Measurements from ENCODE around the gene ALKBH5.

Gene ALKBH5

DNA sequence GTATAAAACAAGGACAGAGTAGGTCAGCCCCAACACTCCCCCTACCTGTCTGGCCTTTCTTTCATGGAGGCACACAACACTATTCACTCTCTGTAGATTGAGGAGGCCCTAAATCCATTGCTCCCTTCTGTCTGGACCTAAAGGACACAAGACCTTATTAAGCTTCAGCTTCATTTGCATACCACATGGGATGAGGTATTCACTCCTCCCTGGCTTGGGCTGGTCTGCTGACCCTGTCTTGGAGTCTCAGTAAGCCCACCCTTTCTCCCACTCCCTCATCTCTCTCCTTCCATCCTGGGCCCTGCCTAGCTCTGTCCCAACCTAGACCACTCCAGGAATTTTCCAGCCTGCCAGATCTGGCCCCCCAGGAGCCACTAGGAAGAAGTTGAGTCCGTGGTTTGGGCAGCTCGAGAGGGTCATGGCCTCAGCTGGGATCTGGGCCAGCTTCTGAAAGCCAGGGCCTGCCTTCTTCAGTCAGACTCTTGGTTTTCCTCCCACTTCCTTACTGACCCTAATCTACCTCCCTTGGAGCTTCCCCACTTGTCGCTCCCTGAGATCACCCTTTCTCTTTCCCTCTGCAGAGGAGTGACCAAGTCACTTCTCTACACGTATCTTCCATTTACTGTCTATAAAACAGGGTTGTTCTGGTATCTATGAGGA is 35.3 kb downstream of the ALKBH5 start:
- no peak for DNase-seq (ENCODE audit: low read depth in 2 of 2)

DNA sequence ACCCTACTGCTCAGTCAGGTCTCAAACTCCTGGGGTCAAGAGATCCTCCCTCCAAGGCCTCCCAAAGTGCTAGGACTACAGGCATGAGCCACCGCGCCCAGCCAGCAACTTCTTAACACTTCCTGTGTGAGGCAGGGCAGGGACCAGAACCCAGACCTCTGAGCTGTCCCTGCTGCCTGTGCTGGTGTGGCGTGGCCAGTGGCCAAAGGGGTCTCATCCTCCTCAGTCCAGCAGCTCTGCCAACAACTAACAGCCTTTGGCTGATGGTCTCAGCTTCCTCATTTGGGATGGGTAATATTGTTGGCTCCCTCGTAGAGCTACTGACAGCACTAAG is 40.4 kb downstream of the ALKBH5 start:
- DNase-seq (ENCODE audit: low read depth in 2 of 2), result no peak

DNA sequence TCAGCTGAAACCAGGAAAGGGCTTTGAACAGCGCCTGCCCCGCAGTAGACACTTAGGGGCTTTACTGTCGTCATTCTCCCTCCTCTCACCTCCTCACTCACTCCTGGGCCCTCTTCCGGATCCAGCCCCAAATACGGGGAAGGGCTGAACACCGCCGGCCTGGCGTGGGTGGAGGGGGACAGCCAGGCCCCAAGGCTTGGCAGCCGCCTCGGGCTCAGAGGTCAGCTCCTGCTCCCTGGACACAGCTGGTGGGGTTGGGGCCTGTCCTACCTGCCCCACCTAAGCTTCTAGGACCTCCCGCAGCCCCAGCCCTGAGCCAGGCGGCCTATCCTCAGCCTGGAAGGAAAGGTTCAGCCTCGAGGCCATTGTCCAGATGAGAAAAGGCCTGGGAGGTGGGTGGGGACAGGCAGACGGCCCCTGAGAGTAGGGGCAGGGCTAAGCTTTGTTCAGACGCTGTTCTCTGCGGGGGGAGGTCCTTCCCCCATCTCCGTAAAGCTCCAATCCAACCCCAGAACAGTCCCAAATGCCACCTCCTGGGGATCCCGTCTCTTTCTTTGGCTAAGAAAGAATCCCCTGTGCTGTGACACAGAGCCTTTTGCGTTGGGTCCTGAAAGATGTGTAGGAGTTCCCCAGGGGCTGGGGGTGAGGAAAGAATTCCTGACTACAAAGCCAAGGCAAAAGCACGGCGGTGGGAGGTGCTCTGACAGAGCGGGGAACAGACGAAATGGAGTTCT is 40.9 kb downstream of the ALKBH5 start:
- DNase-seq (ENCODE audit: low read depth in 2 of 2), result no peak

DNA sequence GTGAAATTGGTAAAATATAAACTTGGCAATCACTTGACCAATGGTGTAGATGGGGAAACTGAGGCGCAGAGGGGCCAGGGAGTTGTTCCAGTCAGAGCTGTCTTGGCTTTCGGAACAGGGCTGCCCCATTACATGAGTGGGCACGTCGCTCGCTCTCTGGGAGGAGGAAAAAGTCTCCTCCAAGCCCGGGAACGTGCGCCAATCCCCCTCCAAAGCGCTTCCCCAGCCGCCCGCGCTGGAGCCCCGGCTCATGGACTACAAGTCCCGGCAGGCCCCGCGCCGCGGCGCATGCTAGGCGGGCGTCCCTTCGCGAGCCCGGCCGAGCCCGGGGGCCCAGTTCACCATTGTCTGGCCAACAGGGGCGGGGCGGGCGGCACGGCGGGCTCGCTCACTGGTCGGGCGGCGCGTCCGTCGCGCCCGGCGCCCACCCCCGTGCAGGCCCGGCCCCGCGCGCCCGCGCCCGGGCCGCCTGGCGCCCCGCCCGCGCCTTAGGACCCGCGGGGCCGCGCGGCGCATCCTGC is 41.6 kb downstream of the ALKBH5 start, which contains the start of gene LLGL1:
TSS of gene LLGL1 (plus strand) at position 515 of the 521 bp plus-strand sequence. CDS start 48 bp downstream, outside the sequence.
- peak; percentile 93 to 96 for DNase-seq (ENCODE audit: low read depth in 2 of 2)

DNA sequence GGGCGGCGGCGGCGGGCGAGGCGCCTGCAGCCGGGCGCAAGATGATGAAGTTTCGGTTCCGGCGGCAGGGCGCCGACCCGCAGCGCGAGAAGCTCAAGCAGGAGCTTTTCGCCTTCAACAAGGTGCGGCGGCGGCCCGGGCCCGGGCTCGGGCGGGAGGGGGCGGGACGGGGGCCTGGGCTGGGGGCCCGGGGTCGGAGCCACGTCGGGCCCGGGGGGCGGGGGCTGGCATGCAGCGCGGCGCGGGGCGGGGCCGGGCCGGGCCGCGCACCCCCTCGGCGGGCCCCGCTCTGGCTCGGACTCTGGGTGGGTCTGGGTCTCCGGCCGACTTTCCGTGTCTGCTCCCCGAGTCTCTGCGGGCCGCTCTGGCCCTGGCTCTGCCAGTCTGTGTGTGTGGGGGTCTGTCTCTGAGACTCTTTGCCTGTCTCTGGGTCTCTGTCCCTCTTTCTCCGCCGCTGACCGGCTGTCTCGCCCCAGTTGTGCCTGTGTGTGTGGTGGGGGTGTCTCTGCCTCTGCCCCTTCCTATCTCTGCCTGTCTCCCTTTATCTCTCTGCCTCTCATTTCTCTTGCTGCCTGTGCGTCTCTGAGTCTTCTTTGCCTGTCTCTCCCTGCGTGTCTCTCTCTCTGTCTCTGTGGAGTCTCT is 42.1 kb downstream of the ALKBH5 start:
- DNase-seq (ENCODE audit: low read depth in 2 of 2), result no peak

DNA sequence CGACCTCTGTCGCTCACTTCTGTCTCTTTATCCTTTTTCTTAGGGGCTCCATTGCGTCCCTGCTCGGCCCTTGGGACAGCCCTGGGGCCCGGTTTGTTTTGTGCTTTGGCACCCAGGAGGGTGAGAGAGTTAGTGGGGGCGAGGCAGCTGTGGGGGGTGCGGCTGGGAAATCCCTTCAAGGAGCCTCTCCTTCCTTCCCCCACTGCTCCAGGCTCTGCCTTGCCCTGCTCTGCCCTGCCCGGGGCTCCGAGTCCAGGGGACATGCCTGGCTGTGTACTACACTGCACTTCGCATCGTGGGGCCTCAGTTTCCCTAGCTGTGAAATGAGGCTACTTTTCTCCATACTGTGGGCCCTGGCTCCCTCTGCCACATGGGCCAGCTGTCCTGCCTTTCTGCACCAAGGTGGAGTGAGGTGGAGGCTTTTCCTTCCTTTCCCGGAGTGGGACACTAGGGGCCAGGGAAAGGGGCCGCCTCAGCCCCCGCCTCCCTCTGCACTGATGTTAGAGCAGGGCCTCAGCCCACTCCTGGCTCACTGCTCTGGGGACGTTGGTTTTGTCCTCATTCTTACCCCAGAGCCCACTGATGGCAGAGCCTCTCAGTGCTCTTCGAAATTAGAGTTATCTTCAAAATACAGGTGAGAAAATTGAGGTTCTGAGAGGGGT is 42.8 kb downstream of the ALKBH5 start:
- no peak for DNase-seq (ENCODE audit: low read depth in 2 of 2)

DNA sequence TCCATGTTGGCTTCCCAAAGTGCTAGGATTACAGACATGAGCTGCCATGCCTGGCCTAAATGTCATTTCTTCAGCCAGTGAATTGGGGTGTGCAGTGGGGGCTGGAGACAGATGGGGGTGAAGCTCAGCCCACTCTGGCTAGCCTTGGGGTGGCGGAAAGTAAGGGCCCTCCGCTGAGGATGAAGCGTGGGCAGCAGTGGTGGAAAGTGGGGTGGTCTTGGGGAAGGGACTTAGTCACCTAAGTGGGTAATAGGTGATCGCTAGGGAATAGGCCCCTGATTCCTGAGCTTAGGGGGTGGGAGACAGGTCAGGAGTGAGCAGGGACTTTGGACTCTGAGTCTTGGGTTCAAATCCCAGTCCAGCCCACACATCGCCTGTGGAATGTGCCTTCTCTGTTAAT is 44.0 kb downstream of the ALKBH5 start:
- no peak for DNase-seq (ENCODE audit: low read depth in 2 of 2)

DNA sequence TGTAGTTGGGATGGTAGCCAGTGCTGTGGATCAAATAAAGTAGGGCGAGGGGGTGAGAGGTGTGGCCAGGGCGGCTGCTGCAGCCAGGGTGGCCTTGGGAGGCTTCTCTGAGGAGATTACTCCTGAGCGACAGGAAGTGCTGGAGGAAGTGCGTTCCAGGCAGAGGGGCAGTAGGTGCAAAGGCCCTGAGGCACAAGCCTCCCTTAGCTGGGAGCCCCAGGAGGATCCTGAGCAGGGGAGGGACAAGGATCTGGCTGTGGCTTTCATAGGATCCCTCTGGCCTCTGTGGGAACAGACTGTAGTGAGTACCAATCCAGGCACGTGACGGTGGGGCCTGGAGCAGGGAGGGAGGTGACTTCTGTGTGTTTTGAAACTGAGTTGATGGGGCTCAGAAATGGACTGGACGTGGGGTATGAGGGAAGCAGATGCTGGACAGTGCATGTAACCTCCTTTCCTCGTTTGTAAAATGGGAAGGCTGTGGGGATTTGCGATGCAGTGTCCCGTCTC is 44.6 kb downstream of the ALKBH5 start:
- no peak for DNase-seq (ENCODE audit: low read depth in 2 of 2)

DNA sequence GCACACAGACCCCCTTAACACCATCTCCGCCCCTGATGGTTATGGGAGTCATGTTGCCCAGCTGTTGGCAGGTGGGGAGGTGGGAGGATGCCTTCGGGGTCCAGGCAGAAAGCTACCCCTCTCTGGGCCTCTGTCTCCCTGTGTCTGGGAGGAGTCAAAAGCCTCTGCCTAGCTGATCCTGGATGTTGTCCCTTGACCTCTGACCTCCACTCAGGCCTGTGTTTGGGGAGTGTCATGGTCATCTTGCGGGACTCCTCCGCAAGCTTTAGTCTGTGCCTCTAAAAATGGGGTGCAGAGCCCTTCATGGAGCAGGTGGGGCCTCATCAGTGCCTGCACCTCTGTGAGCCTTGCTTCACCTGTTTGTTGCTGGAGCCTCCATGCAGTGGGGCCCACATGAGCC is 45.6 kb downstream of the ALKBH5 start:
- DNase-seq (ENCODE audit: low read depth in 2 of 2), result no peak

DNA sequence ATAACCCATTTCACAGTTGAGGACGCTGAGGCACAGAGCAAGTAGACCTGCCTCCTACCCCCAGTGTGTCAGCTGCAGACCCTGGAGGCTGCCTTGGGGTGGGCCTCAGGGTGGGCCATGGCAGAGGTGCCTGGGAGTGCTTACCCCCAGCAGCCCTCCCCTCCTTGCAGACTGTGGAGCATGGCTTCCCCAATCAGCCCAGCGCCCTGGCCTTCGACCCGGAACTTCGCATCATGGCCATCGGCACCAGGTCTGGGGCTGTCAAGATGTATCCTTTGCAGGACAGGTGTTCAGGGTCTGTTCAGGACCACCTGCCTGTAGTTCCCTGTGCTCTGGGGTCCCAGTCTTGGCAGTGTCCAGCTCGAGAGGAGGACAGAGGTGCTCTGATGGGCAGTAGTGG is 46.1 kb downstream of the ALKBH5 start:
- DNase-seq (ENCODE audit: low read depth in 2 of 2), result no peak

DNA sequence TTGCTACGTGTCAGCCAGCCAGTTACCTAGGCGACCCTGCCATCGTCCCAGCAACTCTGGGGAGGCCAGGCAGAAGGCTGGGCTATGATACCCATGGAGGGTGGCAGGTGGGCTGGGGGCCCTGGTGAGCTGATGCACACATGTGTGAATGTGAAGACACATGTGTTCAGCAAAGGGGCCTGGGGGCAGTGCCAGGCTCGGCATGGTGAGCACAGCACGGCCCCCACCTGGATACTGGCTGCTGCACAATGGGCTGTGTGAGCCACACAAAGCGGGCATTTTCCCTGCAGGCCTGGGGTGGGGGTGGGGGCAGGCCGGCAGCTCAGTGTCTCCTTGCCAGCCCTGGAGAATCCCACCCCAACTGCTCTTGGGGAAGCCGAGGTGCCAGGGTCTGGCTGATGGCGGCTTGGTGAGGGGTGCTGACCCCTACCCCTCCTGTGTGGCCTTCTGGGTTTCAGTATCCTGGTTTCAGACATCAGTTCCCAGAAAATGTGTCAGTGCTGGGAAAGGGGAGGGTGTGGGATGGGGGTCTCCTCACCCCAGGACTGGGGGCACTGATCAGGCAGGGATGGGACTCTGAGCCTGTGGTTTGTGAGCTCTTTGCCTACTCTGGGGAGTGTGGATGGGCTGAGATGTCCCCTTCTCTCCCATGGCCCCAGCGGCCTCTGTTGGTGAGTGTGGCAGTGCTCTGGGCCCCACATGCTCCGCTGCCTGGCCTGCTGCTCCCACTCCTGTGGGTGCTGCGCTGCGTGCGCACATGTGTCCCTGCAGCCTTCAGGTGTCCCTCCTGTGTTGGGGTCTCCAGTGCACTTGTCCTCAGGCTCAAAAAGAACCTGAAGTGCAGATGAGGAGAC is 46.9 kb downstream of the ALKBH5 start:
- DNase-seq (ENCODE audit: low read depth in 2 of 2), result no peak

DNA sequence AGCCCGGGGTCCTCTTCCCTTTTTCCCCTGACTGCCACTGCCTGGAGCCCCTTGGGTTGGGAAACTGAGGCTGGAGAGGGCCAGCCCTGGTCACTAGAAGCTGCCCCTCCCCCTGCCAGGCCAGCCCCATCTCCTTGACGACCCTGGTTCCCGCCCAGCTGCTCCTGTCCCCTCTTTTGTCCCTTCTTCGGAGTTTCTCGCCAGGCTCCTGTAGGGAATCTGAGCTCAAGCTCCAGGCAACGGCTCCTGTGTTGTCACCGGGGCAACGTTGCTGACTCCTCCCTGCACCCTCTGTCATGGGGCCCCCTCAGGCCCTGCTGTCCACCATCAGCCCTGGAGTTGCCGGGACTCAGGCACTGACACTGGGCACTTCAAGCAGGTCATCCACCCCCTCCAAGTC is 47.5 kb downstream of the ALKBH5 start:
- DNase-seq (ENCODE audit: low read depth in 2 of 2), result no peak

DNA sequence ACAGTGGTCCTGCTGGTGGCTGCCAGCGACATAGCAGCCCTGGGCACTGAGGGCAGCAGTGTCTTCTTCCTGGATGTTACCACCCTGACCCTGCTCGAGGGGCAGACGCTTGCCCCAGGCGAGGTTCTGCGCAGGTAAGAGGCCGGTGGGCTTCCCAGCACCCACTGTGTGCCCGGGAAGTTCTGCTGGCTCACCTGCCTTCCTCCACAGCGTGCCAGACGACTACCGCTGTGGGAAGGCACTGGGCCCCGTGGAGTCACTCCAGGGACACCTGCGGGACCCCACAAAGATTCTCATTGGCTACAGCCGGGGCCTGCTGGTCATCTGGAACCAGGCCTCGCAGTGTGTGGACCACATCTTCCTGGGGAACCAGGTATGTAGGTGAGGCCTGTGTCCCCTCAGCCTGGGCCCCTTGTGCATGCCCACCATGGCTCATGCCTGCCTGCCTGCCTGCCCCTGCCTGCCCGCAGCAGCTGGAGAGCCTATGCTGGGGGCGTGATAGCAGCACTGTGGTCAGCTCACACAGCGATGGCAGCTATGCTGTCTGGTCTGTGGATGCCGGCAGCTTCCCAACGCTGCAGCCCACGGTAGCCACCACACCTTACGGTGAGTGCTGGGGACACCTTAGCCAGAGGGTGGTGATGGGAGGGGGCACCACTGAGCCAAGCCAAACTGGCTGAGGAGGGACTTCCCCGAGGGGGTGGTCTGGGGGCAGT is 50.3 kb downstream of the ALKBH5 start:
- no peak for DNase-seq (ENCODE audit: low read depth in 2 of 2)

DNA sequence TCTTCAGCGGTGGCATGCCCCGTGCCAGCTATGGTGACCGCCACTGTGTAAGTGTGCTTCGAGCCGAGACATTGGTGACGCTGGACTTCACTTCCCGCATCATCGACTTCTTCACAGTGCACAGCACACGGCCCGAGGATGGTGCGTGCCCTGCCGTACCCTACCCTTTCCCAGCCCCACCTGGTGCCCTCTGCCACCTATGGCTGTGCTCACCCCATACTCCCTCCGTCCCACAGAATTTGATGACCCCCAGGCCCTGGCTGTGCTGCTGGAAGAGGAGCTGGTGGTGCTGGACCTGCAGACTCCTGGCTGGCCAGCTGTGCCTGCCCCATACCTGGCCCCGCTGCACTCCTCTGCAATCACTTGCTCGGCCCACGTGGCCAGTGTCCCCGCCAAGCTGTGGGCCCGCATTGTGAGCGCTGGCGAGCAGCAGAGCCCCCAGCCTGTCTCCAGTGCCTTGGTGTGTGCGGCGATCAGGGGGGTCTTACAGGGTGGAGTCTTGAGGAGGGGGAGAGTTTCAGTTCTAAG is 51.3 kb downstream of the ALKBH5 start:
- no peak for DNase-seq (ENCODE audit: low read depth in 2 of 2)

DNA sequence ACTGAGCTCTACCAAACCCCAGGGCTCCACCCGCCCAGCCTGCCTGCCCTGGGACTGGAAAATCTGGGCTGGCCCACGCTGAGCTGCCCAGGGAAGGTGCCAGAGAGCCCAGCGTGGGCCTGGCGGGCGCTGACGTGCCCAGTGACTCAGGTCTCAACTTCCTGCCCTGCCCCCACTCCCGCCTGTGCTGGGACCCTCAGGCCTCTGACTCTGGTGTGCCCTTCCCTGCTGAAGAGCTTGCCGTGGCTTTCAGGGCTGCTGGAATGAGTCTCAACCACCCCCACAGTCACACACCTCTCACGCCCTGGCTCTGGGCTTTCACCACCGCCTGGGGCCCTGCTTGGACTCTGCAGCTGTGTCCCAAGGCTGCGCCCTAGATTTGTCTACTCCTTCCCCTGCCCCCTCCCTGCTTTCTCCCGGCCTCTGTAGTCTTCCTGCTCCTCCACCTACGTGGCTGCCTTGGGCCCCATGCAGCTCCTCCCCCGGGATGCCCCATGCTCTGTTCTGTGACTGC is 52.2 kb downstream of the ALKBH5 start:
- DNase-seq (ENCODE audit: low read depth in 2 of 2), result peak in 1 of 2 donors; percentile 42

DNA sequence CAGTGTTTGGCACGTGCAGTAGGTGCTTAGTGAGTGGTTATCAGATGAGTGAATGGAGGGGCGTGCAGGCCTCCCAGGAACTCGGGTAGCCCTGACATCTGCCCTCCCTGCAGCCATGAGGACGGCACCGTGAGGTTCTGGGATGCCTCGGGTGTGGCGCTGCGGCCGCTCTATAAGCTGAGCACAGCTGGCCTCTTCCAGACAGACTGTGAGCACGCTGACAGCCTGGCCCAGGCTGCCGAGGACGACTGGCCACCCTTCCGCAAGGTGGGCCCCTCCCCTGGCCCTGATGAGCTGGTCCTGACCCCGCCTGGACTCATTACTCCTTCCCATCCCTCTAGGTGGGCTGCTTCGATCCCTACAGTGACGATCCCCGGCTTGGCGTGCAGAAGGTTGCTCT is 52.9 kb downstream of the ALKBH5 start:
- no peak for DNase-seq (ENCODE audit: low read depth in 2 of 2)

DNA sequence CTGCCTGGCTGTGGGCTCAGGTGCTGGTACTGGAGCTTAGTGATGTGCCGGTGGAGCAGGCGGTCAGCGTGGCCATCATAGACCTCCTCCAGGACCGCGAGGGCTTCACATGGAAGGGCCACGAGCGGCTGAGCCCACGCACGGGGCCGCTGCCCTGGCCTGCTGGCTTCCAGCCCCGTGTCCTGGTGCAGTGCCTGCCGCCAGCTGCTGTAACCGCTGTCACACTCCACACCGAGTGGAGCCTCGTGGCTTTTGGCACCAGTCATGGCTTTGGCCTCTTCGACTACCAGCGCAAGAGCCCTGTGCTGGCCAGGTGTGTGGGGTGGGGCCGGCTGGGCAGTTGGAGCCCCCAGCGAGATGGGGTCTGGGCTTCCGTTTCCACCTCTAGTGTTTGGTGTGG is 53.8 kb downstream of the ALKBH5 start:
- DNase-seq (ENCODE audit: low read depth in 2 of 2), result no peak

DNA sequence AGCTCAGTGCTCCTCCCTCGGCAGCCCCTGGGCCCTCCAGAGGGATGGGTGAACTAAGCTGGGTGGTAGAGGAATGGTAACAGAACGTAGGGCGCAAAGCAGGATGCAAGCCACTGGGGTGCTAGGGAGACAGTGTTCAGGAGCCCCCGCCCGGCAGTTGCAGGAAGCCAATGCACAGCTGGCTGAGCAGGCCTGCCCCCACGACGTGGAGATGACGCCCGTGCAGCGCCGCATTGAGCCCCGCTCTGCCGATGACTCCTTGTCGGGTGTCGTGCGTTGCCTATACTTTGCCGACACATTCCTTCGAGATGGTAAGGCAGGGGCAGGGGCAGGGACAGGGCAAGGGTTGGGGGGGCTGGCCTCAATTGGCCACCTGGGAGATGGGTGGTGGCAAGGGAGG is 54.7 kb downstream of the ALKBH5 start:
- DNase-seq (ENCODE audit: low read depth in 2 of 2), result no peak

DNA sequence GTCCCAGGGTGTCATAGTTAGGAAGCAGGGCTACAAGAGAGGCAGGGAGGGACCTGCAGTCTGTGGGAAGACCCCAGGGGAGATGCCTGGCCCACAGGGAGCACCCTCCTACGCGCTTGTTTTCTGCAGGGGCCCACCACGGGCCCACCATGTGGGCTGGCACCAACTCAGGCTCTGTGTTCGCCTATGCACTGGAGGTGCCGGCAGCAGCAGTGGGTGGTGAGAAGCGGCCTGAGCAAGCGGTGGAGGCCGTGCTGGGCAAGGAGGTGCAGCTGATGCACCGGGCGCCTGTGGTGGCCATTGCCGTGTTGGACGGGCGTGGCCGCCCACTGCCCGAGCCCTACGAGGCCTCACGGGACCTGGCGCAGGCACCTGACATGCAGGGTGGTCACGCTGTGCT is 56.8 kb downstream of the ALKBH5 start:
- no peak for DNase-seq (ENCODE audit: low read depth in 2 of 2)

DNA sequence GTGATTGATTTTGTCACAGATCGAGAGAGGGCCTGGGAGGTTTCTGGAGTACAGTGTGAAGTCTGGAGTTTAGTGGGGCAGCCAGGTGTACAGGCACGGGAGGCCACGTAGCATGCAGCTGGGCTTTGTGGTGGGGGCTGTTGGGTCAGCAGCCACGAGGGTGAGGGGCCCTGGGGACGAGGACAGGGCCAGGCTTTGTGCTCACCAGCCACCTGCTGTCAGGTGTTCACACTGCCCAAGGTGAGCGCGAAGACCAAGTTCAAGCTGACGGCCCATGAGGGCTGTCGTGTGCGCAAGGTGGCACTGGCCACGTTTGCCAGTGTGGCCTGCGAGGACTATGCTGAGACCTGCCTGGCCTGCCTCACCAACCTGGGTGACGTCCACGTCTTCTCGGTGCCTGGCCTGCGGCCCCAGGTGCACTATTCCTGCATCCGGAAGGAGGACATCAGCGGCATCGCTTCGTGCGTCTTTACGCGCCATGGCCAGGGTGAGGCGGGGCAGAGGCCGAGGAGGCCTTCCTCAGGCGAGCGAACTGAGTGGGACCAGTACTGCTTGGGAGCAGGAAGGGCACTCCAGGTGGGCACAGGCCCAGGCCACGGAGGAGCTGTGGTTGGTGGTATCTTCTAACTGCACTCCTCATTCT is 57.7 kb downstream of the ALKBH5 start:
- no peak for DNase-seq (ENCODE audit: low read depth in 2 of 2)
